NCI-H2107 treated with DMSO at 0.1 percent for 48 hours (cell line): ENCODE data around the gene FAM76B.

Source experiments
- DNase-seq: peaks from one replicate; lab custom pipeline; 2025; ENCODE audit not compliant: unreplicated experiment; lab: John Stamatoyannopoulos, UW

FAM76B gene

GRCh38 chr11:95734009-95734572, 55.5 kb downstream of the FAM76B start:
- DNase-seq, result no peak

DNA sequence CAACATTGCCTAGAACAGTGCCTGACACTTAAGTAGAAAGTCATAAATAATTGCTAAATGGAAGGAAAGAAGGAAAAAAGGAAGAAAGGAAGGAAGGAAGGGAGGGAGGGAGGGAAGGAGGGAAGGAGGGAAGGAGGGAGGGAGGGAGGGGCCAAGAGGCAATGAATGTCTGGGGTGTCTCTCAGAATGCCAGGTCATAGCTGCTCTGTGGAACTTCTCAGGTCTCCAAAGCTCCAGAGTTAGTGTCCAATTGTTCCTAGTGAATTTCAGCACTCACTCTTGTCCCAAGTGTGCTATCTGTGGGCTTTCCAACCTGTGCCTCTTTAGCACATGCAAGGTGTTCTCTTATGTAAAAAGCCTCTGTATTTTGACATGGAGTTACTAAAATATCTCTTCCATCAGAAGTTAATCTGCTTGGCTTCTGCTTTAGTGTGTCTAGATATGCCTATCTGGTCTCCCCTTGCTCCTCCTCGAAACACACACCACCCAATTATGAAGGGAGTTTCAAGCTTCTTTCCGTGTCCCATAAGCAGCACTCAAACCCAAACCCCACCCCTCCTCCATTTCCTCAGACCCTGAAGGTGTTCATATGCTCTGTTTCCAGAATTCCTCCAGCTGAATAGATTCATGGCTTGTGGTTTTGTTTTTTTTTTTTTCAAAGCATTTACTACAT, 56.5 kb downstream of the FAM76B start:
- DNase-seq, result no peak

GRCh38 chr11:95729462-95729861, 60.1 kb downstream of the FAM76B start:
- DNase-seq, result no peak

DNA sequence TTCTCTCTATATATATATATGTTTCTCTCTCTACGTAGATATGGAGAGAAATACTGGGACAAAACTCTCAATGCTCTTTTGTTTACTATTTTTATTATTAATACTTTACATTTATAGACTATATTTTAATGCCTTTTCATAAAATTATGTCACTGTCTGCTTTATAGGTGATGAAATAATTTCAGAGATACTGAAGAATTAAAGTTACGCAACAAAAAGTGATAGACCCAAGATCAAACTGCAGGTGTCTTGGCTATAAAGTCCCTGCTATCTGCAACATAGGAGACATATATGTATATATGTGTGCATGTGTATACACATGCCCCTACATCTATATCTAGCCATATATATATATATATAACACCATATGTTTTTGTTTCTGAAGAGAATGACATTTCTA, 60.8 kb downstream of the FAM76B start:
- no peak for DNase-seq

GRCh38 chr11:95728094-95728493, 61.5 kb downstream of the FAM76B start:
- DNase-seq, result no peak

- DNase-seq, result no peak
Measured at GRCh38 chr11:95727620-95728019, 62.0 kb downstream of the FAM76B start.

DNA sequence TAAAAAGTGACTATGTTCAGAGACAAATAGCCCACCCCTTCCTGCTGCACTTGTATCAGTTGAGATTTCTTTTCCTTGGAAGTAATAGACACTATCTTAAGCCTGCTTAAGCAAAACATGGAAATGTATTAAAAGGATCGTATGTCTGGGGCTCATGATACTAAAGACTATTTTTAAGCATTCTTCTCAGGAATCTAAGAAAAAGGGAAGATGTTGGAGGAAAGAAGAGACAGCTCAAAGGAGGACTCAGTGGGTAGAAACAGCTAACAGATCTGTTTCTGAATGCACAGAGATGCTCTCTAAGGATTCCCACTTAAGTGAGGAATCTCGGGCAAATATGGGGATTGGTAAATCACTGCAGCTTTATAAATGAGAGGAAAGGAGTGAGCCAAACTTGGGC, 62.5 kb downstream of the FAM76B start:
- no peak for DNase-seq

DNA sequence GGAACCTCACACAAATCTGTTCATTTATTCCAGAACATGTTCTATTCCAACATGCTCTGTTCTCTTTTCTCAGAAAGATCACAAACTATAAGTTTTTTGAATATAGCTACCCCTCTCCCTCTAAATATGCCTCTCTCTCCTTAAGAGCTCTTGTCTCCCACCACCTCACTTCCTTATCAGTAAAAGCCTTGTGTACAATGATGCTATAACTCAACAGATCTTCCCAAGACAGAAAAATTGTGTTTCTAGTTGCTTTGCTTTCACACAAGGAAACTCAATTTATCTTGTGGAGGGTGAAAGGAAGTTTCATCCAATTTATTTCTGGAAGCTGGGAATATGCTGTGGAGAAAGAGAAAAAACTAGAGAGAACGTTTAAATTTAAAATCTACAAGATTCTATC, 64.4 kb downstream of the FAM76B start:
- no peak for DNase-seq

GRCh38 chr11:95723361-95723942, 66.1 kb downstream of the FAM76B start:
- DNase-seq, result no peak

DNA sequence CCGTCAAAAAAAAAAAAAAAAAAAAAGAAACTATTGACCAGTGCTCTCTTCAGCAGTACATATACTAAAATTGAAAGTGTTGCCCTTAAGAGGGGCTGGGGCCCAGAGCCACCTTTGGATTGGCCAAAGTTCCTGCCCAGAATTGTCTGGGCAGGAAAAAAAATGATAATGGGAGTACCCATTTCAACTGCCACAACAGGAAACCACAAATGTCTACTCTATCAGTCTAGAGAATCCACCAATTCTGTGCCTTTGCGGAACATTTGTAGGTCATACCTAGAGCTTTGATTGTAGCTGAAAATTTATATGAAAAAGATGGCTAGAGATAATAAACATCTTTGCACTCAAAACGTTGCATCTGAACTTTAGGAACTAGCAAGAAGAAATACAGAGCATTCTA, 69.4 kb downstream of the FAM76B start:
- DNase-seq, result no peak
